Activated naive CD8-positive, alpha-beta T cell treated with anti-CD3 and anti-CD28 coated beads, Interleukin-2, amount 10 ng/mL, durations not matched to agents 7 days and 5 days (primary cell): ENCODE data around the gene KAT5. TPM values are rescaled to one million over a fixed set of nuclear protein-coding genes. Genes with fewer than 3 reads are reported as not detected.

Experiments used
- total RNA-seq, 2 experiments: library from RNA; stranded (reverse); gene quantifications; one replicate each; pipeline ENCODE4 v1.2.3, GENCODE V29; 2021

Gene KAT5
- total RNA-seq, 2 experiments from 2014 or later, result 75.6 to 82.6 TPM

Other genes with a start within 250 kb of the KAT5 start
- gene MALAT1, start 213.2 kb upstream of the KAT5 start, total RNA-seq, result over 10,000 TPM; 13,719 to 14,448 TPM
- 10 to 100 TPM; 74.2 to 74.9 TPM for gene SCYL1, start 187.2 kb upstream of the KAT5 start, total RNA-seq
- 100 to 1,000 TPM; 116 to 119 TPM for gene LTBP3, start 153.9 kb upstream of the KAT5 start, total RNA-seq
- 10 to 100 TPM; 27.2 to 30.0 TPM for gene ZNRD2, start 141.8 kb upstream of the KAT5 start, total RNA-seq
- gene FAM89B, start 139.7 kb upstream of the KAT5 start, total RNA-seq, result 10 to 100 TPM; 40.9 to 44.1 TPM
- 100 to 1,000 TPM; 118 to 120 TPM for gene EHBP1L1, start 136.2 kb upstream of the KAT5 start, total RNA-seq
- 1 to 10 TPM in 1 of 2 experiments, under 1 TPM in 1; 0.96 to 1.0 TPM for gene KCNK7, start 116.5 kb upstream of the KAT5 start, total RNA-seq
- gene MAP3K11, start 98.0 kb upstream of the KAT5 start, total RNA-seq, result 10 to 100 TPM; 69.9 to 73.1 TPM
- 10 to 100 TPM; 57.2 to 60.2 TPM for gene PCNX3, start 96.5 kb upstream of the KAT5 start, total RNA-seq
- gene SIPA1, start 74.2 kb upstream of the KAT5 start, total RNA-seq, result 100 to 1,000 TPM; 245 to 266 TPM
- gene RELA, start 49.3 kb upstream of the KAT5 start, total RNA-seq, result 100 to 1,000 TPM; 112 to 117 TPM
- gene RNASEH2C, start 8.5 kb downstream of the KAT5 start, total RNA-seq, result 10 to 100 TPM; 74.8 to 84.2 TPM
- 10 to 100 TPM; 27.9 to 29.0 TPM for gene AP5B1, start 68.7 kb downstream of the KAT5 start, total RNA-seq
- under 1 TPM; 0.14 to 0.17 TPM for gene OVOL1, start 74.8 kb downstream of the KAT5 start, total RNA-seq
- 1 to 10 TPM; 2.6 to 3.6 TPM for gene SNX32, start 121.7 kb downstream of the KAT5 start, total RNA-seq
- 1,000 to 10,000 TPM; 1,357 to 1,424 TPM for gene CFL1, start 145.9 kb downstream of the KAT5 start, total RNA-seq
- gene MUS81, start 148.2 kb downstream of the KAT5 start, total RNA-seq, result 100 to 1,000 TPM; 102 to 110 TPM
- gene EFEMP2, start 160.5 kb downstream of the KAT5 start, total RNA-seq, result 10 to 100 TPM; 15.3 to 20.0 TPM
- gene CTSW, start 167.6 kb downstream of the KAT5 start, total RNA-seq, result 100 to 1,000 TPM; 161 to 175 TPM
- 10 to 100 TPM; 78.2 to 82.9 TPM for gene FIBP, start 176.2 kb downstream of the KAT5 start, total RNA-seq
- gene CCDC85B, start 178.4 kb downstream of the KAT5 start, total RNA-seq, result 10 to 100 TPM; 59.8 to 66.3 TPM
- 1 to 10 TPM; 1.9 to 2.0 TPM for gene FOSL1, start 188.1 kb downstream of the KAT5 start, total RNA-seq
- 10 to 100 TPM; 39.8 to 42.8 TPM for gene C11orf68, start 206.8 kb downstream of the KAT5 start, total RNA-seq
- 100 to 1,000 TPM; 225 to 259 TPM for gene DRAP1, start 207.2 kb downstream of the KAT5 start, total RNA-seq
- not detected for gene TSGA10IP, start 233.2 kb downstream of the KAT5 start, total RNA-seq
- 10 to 100 TPM; 79.3 to 83.5 TPM for gene SART1, start 249.5 kb downstream of the KAT5 start, total RNA-seq